ENCODE results near the gene NFKBIL1.

GRCh38 chr6:31529329-31530150, 17.9 kb upstream of the NFKBIL1 start:
- TF ChIP-seq CTCF (IDR thresholded peaks at IDR 0.05) (no peak), POLR2A (IDR thresholded peaks at IDR 0.05) (no peak)

All from adrenal gland (tissue), 5 donors.